HG03097 (cell line): Measurements from ENCODE around the gene BCL2.

Experiments used
- ATAC-seq: cut with Tn5 transposase; IDR thresholded peaks from one replicate; pipeline ENCODE4 v1.9.1; 2021; ENCODE audit not compliant: unreplicated experiment, low FRiP score

BCL2 gene

DNA sequence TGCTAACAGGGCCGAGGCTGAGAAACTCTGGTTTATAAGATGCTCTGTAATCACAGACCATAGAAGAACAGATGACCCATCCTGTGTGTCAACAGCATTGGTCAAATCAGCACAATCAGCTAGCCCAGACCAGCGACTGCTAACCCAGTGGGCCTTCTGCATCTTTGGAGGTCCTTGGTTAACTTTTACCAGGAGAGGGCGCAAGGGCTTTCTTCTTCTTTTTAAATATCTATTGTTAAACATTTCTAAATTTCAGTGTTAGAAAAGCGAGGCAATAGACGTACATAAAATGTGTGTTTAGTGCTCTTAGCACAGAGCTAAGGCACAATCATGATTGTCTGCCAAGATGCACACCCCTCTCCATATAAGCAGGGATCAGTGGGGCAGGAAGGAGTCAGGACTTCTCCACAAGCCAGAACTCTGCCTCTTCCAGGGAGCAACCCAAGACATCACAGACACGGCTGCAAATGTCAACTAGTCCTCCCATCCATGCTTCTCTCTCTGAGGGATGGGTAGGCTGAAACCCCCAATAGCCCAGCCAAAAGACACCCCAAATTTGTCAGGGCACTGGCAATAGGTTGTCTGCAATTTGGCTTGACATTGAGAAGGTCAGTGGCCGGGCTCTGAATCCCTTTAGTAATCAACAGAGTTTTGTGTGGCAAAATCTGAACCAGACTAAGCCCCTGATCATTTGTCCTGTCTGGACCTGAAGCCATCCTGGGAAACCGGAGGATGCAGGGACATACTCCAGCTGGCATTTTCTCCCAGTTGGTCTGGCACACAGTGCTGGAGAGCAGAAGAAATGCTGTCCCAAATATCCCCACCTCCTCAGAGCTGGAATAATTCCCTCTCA is 188.2 kb downstream of the BCL2 start:
- no peak for ATAC-seq

DNA sequence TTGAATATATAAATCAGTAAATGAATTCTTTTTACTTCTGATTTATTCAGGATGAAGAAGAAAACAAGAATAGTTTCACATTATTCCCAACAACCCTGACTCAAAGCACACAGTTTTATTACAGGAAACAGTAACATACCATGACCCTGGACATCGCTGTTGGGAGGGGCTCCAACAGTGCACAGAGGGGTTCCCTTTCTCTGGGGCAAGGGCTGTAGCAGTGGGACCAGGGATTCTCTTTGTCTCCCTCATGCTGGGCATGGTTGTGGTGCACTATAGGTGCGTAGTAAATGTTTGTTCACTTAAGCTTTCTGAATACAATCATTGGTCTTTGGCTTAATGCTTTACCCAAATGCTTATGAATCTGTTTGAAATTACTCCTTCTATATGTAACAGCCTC is 189.4 kb downstream of the BCL2 start:
- no peak for ATAC-seq

DNA sequence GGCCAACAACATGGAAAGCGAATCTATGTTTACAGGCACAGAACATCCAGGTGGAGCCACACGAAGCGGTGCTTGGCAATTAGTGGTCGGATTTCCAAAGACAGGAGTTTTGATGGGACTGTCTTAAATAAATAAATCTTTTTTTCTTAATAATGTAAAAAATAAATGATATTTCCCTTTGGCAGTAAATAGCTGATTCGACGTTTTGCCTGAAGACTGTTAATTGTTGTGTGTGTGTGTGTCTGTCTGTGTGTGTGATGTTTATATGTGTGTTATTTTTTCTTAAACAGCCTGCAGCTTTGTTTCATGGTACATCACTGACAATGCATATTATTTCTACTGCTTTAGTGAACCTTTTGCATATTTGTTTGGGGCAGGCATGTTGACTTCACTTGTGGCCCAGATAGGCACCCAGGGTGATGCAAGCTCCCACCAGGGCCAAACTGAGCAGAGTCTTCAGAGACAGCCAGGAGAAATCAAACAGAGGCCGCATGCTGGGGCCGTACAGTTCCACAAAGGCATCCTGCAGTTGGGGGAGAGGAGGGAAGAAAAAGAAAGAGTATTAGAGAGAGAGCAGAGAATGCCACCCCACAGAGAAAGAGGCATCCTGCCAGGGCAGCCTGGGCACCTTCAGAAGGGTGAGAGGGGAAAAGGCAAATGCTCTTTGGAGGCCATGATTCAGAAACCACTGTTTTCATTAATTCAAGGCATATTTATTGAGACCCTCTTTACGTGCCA is 191.2 kb downstream of the BCL2 start:
- no peak for ATAC-seq

DNA sequence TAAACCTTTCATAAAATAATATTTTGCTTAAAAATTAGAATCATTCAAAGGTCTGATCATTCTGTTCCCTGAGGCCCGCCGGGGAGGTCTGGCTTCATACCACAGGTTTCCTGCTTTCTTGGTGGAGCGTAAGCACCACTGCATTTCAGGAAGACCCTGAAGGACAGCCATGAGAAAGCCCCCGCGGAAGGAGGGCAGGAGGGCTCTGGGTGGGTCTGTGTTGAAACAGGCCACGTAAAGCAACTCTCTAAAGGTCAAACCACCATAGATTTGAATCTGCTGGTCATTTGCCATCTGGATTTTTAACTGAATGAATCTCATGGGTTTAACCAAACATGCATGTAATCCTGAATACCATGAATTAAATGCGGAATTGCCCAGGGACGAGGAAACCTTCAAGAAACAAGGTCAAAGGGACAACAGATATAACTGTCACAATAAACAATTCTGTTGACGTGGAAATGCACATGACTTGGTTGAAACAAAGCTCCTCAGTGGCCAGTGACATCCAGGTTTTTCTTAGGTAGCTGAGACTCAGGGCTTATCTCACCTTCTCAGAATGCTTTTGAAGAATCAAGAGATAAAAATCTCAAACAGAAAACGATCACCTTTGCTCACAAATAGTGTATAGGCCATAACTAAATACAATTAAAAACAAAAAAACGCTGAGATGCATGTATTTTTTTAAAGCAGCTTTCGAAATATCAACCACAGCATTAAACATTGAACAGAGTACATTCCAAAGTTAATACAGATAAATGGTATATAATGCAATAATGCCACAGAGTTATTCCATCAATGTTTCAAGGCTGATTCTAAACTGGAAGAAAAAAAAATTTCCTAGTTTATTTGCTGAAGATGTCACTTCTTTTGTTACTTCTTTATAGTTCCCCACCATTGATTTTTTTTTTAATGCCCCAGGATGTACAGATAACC is 193.2 kb downstream of the BCL2 start:
- ATAC-seq: no peak

- ATAC-seq: no peak
Observed at GRCh38 chr18:63120620-63121019, 198.9 kb downstream of the BCL2 start.

DNA sequence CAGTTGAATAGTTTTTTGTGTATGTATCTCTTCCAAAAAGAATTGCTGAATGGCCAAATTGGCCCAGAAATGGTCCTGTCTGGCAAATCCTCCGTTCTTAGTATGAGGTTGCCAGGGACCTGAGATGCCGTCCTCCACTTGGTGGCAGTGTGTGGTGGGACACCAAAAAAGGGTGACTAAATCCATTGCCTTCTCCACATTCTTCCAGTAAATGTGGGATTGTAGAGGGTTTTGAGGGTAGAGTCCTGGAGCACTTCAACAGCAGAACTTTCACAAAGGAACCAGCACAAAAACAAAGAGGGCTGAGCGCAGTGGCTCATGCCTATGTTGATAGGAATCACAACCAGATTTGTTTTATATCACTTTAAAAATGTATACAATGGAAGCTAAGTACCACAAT is 199.9 kb downstream of the BCL2 start:
- ATAC-seq: no peak

GRCh38 chr18:63113899-63114565 is 205.5 kb downstream of the BCL2 start:
- ATAC-seq: no peak

- ATAC-seq: no peak
Observed at GRCh38 chr18:63112706-63113105, 206.9 kb downstream of the BCL2 start.

- ATAC-seq: peak; percentile 36
Observed at GRCh38 chr18:63111671-63112402, 207.7 kb downstream of the BCL2 start.

DNA sequence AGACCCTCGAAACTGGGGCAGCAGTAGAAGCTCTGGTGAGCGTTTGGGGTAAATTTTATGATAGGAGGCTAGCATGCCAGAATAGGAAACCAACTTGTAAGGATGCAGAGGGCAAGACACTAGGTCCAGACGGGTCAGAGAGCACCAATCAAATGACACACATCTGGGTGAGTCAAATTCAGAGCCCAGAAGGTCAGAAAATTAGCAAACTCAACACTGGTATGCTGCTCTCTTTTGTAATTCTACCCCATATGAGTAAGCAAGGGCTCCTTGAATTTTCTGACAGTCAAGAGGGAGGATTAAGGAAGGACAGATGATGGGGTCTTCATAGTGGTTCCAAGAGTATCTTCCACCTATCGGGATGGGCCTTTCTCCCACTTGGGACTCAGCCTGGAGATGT is 209.8 kb downstream of the BCL2 start:
- no peak for ATAC-seq

DNA sequence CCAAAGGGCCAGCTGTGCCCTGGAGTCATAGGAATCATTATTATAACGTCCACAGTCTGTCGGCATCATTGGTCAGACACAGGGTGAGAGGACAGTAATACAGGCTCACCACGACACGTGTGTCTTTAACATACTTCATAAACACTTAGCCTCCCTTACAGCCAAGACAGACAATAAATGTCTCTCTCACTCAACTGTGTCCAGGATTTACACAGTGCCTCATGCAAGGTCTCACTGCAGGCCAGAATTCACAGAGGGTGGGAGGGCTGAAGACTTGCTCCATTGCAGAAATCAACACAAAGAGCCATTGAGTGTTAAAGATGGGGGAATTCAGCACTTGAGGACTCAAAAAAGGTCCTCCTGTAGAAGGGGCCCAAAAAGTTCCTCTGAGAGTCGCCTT is 210.5 kb downstream of the BCL2 start:
- no peak for ATAC-seq

- no peak for ATAC-seq
Observed at GRCh38 chr18:63107931-63108330, 211.6 kb downstream of the BCL2 start.

DNA sequence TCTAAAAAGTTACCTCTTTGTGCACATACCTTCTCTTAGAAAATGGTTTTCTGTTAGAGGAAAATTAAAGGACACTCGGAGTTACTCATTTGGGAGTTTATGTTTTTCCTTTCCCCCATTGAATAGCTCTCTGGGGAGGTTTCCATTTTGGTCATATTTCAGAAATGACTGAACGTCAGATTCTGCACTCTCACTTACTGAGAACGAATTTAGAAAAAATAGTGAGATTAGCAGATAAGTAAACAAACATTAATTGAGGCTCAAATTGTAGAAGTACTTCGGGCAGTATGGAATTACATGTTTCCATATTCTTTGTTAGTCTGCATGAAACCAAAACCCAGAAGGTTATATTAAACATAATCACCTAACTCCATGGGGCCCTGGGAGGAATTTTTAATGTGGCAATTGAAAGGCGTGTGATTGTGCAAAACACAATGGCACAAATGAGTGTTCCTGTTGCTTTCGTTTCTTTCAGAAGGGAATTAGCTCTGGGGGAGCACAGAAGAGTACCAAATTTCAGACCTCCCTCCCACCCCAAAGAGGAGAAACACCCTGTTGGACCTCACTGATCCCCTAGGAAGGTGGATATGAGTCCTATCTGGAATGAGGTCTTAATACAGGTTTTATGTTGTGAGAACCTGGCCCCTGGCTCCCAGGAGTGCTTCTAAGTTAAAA is 212.3 kb downstream of the BCL2 start:
- peak; percentile 31 for ATAC-seq

- ATAC-seq: peak; percentile 26
Observed at GRCh38 chr18:63106727-63107126, 212.8 kb downstream of the BCL2 start.

- peak; percentile 72 for ATAC-seq
Observed at GRCh38 chr18:63105636-63106316, 213.8 kb downstream of the BCL2 start.

- no peak for ATAC-seq
Observed at GRCh38 chr18:63104868-63105267, 214.7 kb downstream of the BCL2 start.

GRCh38 chr18:63102941-63103744 is 216.4 kb downstream of the BCL2 start:
- no peak for ATAC-seq

DNA sequence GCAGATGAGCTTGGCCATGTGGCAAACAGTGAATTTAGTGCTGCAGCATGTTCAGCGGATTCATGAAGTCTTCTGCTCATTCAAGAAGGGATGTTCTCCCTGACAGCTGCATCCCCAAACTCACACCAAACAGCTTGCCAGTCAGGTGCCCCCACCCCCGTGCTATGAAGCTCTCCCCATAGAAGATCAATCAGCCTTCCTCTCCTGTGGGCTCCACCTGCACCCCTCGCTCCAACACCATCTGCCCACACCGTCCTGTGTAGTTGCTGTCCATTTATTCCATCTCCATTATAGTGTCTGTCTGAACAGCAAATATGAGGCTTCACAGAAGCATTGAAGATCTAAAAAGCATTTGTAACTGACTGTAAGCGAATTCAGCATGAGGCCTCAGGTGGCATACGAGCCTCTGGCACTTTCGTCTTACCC is 218.9 kb downstream of the BCL2 start:
- ATAC-seq: no peak
